ENCODE measurements around the gene PRKAR1B.

GRCh38 chr7:514651-515598 lies 212.2 kb downstream of the PRKAR1B start:
- TF ChIP-seq ZNF274 (IDR thresholded peaks at IDR 0.05; ENCODE audit: low read depth, low read length) (no peak), YY1 (IDR thresholded peaks at IDR 0.05; ENCODE audit: insufficient read depth, insufficient read length) (no peak), SUZ12 (IDR thresholded peaks at IDR 0.05; ENCODE audit: extremely low read depth, insufficient read depth, insufficient read length) (no peak)

All from NT2/D1 (cell line).